ENCODE measurements around the gene DUSP5.

DNA sequence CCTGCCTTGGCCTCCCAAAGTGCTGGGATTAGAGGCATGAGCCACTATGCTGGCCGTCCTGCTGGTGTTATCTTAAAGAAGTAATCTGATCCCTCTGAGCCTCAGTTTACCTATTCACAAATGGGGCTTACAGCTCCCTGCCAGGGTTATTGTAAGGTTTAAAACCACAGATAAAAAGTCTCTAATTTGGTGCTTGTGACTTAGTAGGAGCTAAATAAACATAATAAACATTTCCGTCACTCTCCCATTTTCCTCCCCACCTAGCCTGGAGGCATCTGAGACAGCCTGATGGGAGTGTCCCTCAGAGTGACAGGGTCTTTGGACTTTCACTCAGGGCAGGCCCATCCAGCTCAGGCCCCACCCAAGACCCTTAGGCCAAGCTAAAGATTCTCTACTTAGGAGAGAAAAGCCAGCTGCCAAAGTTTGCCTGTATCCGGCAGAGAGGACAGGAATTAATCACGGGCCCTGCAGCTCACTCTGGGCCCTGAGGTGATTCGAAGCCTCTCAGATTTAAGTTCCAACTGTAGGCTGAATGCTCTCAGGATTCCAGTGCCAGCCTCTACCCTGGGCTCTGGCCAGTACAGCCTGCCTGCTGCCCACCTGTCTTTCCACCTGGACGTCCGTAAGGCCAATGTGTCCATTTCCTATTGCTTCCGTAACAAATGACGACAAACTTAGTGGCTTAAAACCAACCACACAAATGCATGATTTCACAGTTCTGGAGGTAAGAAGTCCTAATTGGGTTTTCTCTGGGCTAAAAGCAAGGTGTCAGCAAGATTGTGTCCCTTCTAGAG, 21.8 kb upstream of the DUSP5 start:
- TF ChIP-seq POLR2A (IDR thresholded peaks at IDR 0.05; ENCODE audit: low read length) (no peak), GATA1 (IDR thresholded peaks at IDR 0.05; ENCODE audit: low read depth, low read length) (no peak)
